Stimulated activated CD4-positive, alpha-beta T cell treated with anti-CD3 and anti-CD28 coated beads, Interleukin-1b, Interleukin-23, amount 100 ng/mL, for 1 hour (primary cell): Measurements from ENCODE around the gene BCL2L14.

Experiments
- DNase-seq, 2 donors: peaks; one replicate each; pipeline ENCODE4 v3.0.0-alpha.2; 2020; ENCODE audit warnings: low read depth in 2 of 2

BCL2L14 gene

DNA sequence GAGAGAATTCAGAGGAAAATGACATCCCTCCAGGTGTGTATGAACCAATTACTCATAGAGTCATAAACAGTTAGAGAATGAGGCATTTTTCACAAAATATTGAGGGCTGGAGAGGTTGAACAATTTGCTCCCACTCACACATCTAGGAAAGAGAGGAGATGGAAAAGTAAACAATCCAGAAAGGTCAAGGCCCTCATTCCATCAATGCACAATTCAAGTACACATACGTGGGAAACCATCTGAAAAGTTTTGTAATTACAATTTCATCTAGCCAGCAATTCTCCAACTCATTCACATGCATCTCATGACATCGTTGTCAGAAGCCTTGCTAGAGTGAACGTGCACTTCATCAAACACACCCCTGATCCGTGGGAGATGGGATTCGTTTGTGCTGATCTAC, 15.7 kb upstream of the BCL2L14 start:
- no peak for DNase-seq

DNA sequence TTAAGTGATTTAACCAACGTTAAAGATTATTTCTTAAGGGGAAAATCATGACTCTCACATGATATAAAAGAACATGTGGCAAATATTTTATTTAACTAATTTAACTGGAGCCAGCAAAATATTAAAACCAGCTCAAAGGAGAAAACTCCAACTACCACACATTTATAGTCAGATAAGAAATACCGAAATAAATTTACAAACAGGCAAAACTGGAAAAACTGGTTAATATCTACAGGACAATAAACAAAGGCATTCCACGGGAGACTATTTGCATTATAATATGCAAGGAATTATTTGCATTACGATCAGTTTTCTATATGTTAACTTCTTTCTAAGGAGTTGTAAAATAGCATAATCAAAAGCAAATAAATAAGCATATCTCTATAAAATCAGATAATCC, 13.8 kb upstream of the BCL2L14 start:
- DNase-seq, result no peak

- no peak for DNase-seq
These were observed 6.1 kb upstream of the BCL2L14 start for GRCh38 chr12:12064596-12064995.

DNA sequence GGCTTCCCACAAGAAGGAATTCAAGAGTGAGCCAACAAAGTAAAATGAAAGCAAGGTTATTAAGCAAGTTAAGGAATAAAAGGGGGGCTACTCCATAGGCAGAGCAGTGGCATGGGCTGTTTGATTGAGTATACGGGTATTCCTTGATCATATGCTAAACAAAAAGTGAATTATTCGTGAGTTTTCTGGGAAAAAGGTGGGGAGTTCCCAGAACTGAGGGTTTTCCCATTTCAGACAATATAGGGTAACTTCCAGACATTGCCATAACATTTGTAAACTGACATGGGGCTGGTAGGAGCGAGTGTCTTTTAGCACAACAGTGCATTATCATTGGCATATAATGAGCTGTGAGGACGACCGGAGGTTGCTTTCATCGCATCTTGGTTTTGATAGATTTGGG, 2.0 kb upstream of the BCL2L14 start:
- no peak for DNase-seq

GRCh38 chr12:12069821-12070548, 754 bp upstream of the BCL2L14 start:
- no peak for DNase-seq

GRCh38 chr12:12072064-12072760, 1.5 kb downstream of the BCL2L14 start:
- DNase-seq, result no peak

DNA sequence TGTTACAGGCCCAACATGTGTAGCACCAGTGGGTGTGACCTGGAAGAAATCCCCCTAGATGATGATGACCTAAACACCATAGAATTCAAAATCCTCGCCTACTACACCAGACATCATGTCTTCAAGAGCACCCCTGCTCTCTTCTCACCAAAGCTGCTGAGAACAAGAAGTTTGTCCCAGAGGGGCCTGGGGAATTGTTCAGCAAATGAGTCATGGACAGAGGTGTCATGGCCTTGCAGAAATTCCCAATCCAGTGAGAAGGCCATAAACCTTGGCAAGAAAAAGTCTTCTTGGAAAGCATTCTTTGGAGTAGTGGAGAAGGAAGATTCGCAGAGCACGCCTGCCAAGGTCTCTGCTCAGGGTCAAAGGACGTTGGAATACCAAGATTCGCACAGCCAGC, 8.6 kb downstream of the BCL2L14 start:
- DNase-seq, result no peak

DNA sequence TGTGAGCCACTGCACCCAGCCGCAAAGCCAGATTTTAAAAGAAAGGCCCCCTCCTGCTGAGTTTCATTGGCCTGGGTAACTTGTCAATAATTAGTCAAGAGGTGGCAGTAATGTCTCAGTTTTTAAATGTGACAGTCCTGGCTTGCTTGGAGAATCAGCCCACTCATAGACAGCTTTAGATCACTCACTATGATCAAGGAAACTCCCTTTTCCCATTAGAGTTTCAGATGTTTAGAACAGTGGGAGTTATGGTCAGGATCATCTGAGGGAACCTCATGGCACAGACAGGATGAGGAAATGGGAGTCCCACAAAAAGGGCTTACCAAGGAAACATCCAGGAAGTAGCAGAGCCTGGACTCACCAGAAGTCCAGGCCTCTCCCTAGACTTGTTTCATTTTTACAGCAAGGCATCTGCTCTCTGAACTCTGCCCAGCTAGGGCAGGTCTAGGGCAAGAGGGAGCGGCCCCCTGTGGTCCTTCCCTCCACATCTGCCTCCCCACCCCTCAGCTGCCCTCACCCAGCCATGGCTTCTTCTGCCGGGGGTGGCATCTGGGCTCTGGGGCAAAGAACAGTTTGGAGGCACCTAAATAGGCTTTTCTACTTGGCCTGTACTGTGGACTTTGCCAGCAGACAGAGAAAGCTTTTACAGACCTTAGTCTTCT, 11.2 kb downstream of the BCL2L14 start:
- no peak for DNase-seq

- no peak for DNase-seq
These were observed 12.9 kb downstream of the BCL2L14 start for GRCh38 chr12:12083688-12084087.

DNA sequence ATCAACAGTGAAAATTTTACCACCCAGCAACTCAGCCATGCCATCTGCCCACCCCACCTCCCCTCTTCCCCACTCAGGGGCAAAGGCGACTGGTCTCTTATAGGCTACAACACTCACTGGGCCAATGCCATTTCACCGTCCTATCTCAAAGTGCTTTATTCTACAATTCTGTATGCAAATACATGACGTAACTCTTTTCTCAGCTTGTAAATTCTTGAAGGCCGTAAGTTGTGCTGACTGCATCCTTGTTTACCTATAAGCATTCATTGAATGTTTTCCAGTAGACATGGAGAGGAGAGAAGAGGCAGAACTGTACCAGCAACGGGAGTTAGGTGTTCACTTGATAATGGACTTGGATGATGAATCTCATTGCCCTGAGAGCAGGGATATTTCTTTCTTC, 15.6 kb downstream of the BCL2L14 start:
- DNase-seq, result no peak

- no peak for DNase-seq
These were observed 16.4 kb downstream of the BCL2L14 start for GRCh38 chr12:12086973-12087692.

GRCh38 chr12:12087693-12088034, 16.9 kb downstream of the BCL2L14 start:
- no peak for DNase-seq

DNA sequence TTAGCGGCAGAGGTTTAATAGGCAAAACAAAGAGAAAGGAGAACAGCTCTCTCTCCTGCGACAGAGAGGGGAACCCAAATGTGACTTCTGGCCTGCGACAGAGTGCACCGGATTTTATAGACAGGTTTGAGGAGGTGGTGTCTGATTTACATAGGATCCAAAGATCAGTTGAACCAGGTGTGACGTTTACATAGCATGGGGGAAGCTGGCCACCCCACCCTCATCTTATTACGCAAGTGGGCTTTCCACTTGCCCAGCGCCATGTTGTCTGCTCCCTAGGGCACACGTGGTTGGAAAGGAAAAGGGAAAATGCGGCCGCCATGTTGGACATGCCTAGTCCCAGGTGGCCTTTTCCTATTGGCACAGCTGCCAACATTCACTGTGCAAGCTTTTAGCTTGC, 17.4 kb downstream of the BCL2L14 start:
- DNase-seq, result no peak

- DNase-seq, result no peak
These were observed 18.0 kb downstream of the BCL2L14 start for GRCh38 chr12:12088761-12089160.

DNA sequence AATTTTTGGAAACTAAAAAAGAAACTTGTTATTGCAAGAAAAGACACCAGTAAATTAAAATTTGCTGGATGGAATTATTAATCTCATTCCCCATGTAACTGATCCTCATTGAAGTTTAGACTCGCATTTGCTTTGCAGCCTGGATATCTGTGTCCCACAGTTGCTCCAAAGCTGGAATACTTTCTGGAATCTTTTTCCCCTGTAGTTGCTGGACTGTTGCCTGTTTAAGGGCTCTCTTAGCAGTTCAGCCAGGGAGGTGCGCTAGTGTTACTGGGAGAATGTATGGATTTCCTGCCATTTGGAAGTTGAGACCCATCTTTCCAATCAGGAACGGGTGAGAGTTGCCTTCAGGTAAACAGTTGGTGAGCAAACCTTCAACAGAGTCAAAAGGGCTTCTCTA, 20.3 kb downstream of the BCL2L14 start:
- DNase-seq, result no peak

DNA sequence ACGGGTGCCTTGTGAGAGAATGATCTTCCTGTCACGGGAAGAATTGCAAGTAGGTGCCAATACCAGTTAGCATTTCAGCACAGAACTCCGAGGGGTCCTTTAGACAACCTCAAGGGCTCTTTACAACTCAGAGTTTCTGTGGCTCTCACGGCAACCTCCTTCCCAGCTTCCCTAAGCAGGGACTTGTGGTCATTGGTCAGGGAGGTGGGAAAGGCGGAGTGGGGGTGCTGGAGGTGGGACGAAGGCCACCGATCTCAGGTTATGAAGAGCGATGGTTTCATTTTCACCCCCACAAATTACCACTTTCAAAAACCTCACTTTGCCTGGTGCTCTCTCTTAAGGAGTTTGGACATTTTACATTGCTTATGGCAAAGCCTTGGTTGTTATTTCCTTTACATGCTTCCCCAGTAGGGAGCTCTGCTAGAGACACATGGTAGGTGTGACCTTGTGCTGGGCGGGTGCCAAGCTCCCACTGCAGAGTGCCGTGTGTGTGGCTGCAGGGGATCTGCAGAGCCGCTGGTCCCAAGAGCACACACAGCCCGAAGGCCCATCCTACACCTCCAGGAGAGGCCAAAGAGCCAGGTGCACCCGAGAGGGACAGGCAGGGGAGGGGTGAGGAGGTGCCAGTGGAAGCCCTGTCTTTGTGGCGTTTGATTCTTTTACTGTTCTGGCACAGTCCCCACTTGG, 21.4 kb downstream of the BCL2L14 start:
- no peak for DNase-seq

DNA sequence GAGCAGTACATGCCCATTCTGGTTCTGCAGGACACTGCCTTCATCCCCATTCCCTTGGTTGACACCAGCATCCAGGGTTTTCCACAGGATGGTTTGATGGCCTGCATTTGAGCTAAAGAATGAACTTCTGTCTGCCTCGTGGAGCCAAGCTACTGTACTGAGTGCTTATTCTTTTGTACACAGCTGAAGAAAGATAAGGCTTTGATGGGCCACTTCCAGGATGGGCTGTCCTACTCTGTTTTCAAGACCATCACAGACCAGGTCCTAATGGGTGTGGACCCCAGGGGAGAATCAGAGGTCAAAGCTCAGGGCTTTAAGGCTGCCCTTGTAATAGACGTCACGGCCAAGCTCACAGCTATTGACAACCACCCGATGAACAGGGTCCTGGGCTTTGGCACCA, 23.7 kb downstream of the BCL2L14 start:
- no peak for DNase-seq

- no peak for DNase-seq
These were observed 24.3 kb downstream of the BCL2L14 start for GRCh38 chr12:12095021-12095420.

DNA sequence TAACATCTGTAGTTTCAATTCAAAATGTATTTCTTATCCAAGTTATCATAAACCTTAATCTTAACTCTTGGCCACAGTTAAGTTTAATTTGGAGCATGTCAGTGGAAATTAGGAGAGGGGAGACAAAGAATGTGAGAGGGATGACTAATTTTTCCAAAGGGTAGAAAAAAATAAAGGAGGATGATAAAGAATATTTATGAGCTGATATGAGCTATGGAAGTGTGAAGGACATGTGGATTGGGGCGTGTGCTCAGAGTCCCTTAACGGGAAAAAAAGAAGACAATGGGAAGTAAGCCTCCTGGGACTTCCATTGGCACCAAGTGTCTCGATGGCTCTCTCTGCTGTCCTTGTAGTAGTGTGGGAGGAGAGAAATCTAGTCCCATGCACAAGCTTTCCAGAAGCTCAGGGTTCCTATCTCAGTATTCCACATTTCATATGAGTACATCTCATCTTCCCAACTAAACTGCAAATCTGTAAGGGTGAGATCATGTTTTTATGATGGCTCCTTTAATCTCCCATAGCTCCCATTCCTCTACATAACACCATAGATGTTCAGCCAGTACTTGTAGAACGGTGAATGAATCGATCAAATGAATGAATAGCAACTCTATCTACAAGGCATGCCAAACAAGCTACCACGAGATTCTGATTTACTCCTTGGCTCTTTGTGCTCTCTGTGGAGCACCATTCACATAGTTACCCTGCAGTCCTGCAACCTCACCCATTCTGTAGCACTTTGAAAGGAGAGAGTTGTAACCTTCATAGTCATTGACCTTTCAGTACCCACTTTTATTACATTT, 27.4 kb downstream of the BCL2L14 start:
- DNase-seq, result no peak

GRCh38 chr12:12098691-12099015, 27.9 kb downstream of the BCL2L14 start:
- DNase-seq, result no peak

- no peak for DNase-seq
These were observed 28.4 kb downstream of the BCL2L14 start for GRCh38 chr12:12099102-12099501.
